ENCODE measurements around the gene SAP30BP.
A peak's percentile ranks its signal among the peaks of the same experiment; 100 is the strongest.

Gene SAP30BP

GRCh38 chr17:75661531-75661930 is 5.6 kb upstream of the SAP30BP start:
- no peak overlapping the region for H3K4me3 ChIP-seq (ENCODE audit: low read depth, low read length)
- no peak for TF ChIP-seq CTCF (IDR thresholded peaks at IDR 0.05; ENCODE audit: borderline replicate concordance, insufficient read depth, low read depth, low read length)

GRCh38 chr17:75662511-75662910 is 4.6 kb upstream of the SAP30BP start:
- TF ChIP-seq CTCF (IDR thresholded peaks at IDR 0.05; ENCODE audit: borderline replicate concordance, insufficient read depth, low read depth, low read length) = no peak
- H3K4me3 ChIP-seq (ENCODE audit: low read depth, low read length) = no peak overlapping the region

- TF ChIP-seq CTCF (IDR thresholded peaks at IDR 0.05; ENCODE audit: borderline replicate concordance, insufficient read depth, low read depth, low read length) = no peak
- no peak overlapping the region for H3K4me3 ChIP-seq (ENCODE audit: low read depth, low read length)
Observed at GRCh38 chr17:75664099-75664549, 3.0 kb upstream of the SAP30BP start.

- TF ChIP-seq CTCF (IDR thresholded peaks at IDR 0.05; ENCODE audit: borderline replicate concordance, insufficient read depth, low read depth, low read length) = no peak
- H3K4me3 ChIP-seq (ENCODE audit: low read depth, low read length) = no peak overlapping the region
Observed at GRCh38 chr17:75665981-75666380, 1.2 kb upstream of the SAP30BP start.

GRCh38 chr17:75667825-75668224 is 687 bp downstream of the SAP30BP start:
- TF ChIP-seq CTCF (IDR thresholded peaks at IDR 0.05; ENCODE audit: borderline replicate concordance, insufficient read depth, low read depth, low read length) = no peak
- peak overlapping the region; percentile 65 for H3K4me3 ChIP-seq (ENCODE audit: low read depth, low read length)

- TF ChIP-seq CTCF (IDR thresholded peaks at IDR 0.05; ENCODE audit: borderline replicate concordance, insufficient read depth, low read depth, low read length) = no peak
- no peak overlapping the region for H3K4me3 ChIP-seq (ENCODE audit: low read depth, low read length)
Observed at GRCh38 chr17:75668489-75668888, 1.4 kb downstream of the SAP30BP start.

GRCh38 chr17:75670868-75671267 is 3.7 kb downstream of the SAP30BP start:
- no peak overlapping the region for H3K4me3 ChIP-seq (ENCODE audit: low read depth, low read length)
- no peak for TF ChIP-seq CTCF (IDR thresholded peaks at IDR 0.05; ENCODE audit: borderline replicate concordance, insufficient read depth, low read depth, low read length)

Data from GM12875 (cell line).